C4-2B (cell line): ENCODE data around the gene OR6X1.

Experiments used
- H3K27ac ChIP-seq: fragments of 450-650 bp; 2 replicates; pipeline ENCODE4 v1.5.1; 2017
- CTCF ChIP-seq: fragments of 450-650 bp; conservative IDR thresholded peaks from 2 replicates; pipeline ENCODE4 v1.5.1; 2017; ENCODE audit warnings: mild to moderate bottlenecking
- ZFX ChIP-seq: fragments of 450-650 bp; IDR thresholded peaks from 2 replicates; pipeline ENCODE4 v1.6.1; 2017

Gene OR6X1

GRCh38 chr11:123754101-123754568, at the start of gene OR6X1:
TSS of gene OR6X1 (minus strand) at chr11:123754518. CDS start at chr11:123754518, 0 bp downstream.
- no peak for TF ChIP-seq CTCF
- no peak for TF ChIP-seq ZFX
- H3K27ac ChIP-seq: no peak within 1 kb of the TSS

GRCh38 chr11:123801765-123802164, 47.4 kb upstream of the OR6X1 start:
- TF ChIP-seq CTCF: no peak
- TF ChIP-seq ZFX: no peak
- no peak overlapping the region for H3K27ac ChIP-seq

- no peak overlapping the region for H3K27ac ChIP-seq
- TF ChIP-seq ZFX: no peak
Observed at GRCh38 chr11:123800036-123800435, 45.7 kb upstream of the OR6X1 start.

- no peak overlapping the region for H3K27ac ChIP-seq
- TF ChIP-seq CTCF (no peak), ZFX (no peak)
Observed at GRCh38 chr11:123799438-123799837, 45.1 kb upstream of the OR6X1 start.

GRCh38 chr11:123798513-123799252, 44.4 kb upstream of the OR6X1 start:
- TF ChIP-seq CTCF (no peak), ZFX (no peak)
- no peak overlapping the region for H3K27ac ChIP-seq

GRCh38 chr11:123798079-123798478, 43.8 kb upstream of the OR6X1 start:
- no peak overlapping the region for H3K27ac ChIP-seq
- TF ChIP-seq ZFX (no peak), CTCF (no peak)

- TF ChIP-seq ZFX (no peak), CTCF (no peak)
- H3K27ac ChIP-seq: no peak overlapping the region
Observed at GRCh38 chr11:123797541-123797940, 43.2 kb upstream of the OR6X1 start.

GRCh38 chr11:123797114-123797513, 42.8 kb upstream of the OR6X1 start:
- no peak overlapping the region for H3K27ac ChIP-seq

More at GRCh38 chr11:123797114-123797513, 42.8 kb upstream of the OR6X1 start:
- TF ChIP-seq CTCF (no peak), ZFX (no peak)
